MM.1S (cell line): ENCODE data around the gene CHCHD6.

Source experiments
- EZH2 ChIP-seq: fragments of 300-600 bp; sonication (generic); optimal IDR thresholded peaks from 2 replicates; pipeline ENCODE3; 2017; ENCODE audit warnings: low read depth, mild to moderate bottlenecking, antibody characterized with exemption, low read length, mixed read lengths
- EZH2phosphoT487 ChIP-seq: fragments of 300-600 bp; sonication (generic); IDR thresholded peaks from 2 replicates; pipeline ENCODE4 v1.6.1; 2018; ENCODE audit warnings: antibody characterized with exemption, low read length
- TF ChIP-seq, protein P1 (sequence below): fragments of 300-600 bp; sonication (generic); IDR thresholded peaks from 2 replicates; pipeline ENCODE4 v1.5.1; 2016; ENCODE audit warnings: antibody characterized with exemption, low read length, mixed read lengths

DNA sequence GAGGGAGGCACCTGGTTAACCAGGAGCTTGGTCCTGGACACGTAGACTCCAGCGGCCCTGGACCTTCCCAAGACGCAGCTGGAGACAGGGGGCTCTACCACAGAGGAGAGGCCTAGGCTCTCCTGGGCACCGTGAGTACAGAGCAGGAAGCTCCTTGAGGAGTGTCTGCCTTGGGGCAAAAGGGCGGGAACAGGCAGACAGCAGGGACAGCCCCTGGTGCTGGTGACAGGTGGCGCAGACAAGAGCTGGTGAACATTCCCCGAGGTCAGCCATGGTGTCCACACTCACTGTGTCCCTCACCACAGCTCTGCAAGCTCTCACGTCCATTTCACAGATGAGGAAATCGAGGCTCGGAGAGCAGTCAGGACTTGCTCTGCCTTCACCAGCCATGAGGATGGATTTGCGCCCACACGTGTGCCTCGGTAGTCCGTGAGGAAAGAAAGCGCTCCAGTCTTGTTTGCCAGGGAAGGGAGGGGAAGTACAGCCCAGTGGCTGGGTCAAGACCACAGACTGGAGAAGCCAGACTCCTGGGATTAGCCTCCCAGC lies 276.3 kb downstream of the CHCHD6 start:
- TF ChIP-seq, protein P1, sequence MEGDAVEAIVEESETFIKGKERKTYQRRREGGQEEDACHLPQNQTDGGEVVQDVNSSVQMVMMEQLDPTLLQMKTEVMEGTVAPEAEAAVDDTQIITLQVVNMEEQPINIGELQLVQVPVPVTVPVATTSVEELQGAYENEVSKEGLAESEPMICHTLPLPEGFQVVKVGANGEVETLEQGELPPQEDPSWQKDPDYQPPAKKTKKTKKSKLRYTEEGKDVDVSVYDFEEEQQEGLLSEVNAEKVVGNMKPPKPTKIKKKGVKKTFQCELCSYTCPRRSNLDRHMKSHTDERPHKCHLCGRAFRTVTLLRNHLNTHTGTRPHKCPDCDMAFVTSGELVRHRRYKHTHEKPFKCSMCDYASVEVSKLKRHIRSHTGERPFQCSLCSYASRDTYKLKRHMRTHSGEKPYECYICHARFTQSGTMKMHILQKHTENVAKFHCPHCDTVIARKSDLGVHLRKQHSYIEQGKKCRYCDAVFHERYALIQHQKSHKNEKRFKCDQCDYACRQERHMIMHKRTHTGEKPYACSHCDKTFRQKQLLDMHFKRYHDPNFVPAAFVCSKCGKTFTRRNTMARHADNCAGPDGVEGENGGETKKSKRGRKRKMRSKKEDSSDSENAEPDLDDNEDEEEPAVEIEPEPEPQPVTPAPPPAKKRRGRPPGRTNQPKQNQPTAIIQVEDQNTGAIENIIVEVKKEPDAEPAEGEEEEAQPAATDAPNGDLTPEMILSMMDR, result no peak
- TF ChIP-seq EZH2 (no peak), EZH2phosphoT487 (no peak)
